Neural cell (in vitro differentiated cells): ENCODE measurements around the gene DNAJC5. TPM values are rescaled to one million over a fixed set of nuclear protein-coding genes. Genes with fewer than 3 reads are reported as not detected.

ENCODE experiments used
- H2AFZ ChIP-seq: fragments of 200-600, 300-800 bp; sonication (generic), shearing (Covaris generic); 2 replicates; pipeline ENCODE4 v1.6.0; 2014; ENCODE audit warnings: low read depth, mild to moderate bottlenecking, antibody characterized with exemption, low read length, moderate library complexity
- H3F3A ChIP-seq: fragments of 200-600 bp; shearing (Covaris generic); 2 replicates; pipeline ENCODE4 v1.6.1; 2016; ENCODE audit warnings: mild to moderate bottlenecking, moderate library complexity, mixed read lengths, antibody characterized with exemption, low read length; ENCODE audit not compliant: insufficient read depth, poor library complexity, severe bottlenecking
- H3K27ac ChIP-seq: fragments of 200-600, 300-800 bp; sonication (generic), shearing (Covaris generic); 2 replicates; pipeline ENCODE4 v1.5.1; 2014; ENCODE audit warnings: mild to moderate bottlenecking, low read length, moderate library complexity
- H3K27me3 ChIP-seq: fragments of 300-800, 200-600 bp; sonication (generic), shearing (Covaris generic); 2 replicates; pipeline ENCODE4 v1.6.0; 2014; ENCODE audit warnings: mild to moderate bottlenecking, low read depth, low read length, moderate library complexity; ENCODE audit not compliant: insufficient read depth
- H3K36me3 ChIP-seq: fragments of 300-800, 200-600 bp; sonication (generic), shearing (Covaris generic); 2 replicates; pipeline ENCODE4 v1.5.1; 2014; ENCODE audit warnings: mild to moderate bottlenecking, antibody characterized with exemption, low read length, moderate library complexity; ENCODE audit not compliant: insufficient read depth
- H3K4me2 ChIP-seq: fragments of 300-800, 200-600 bp; sonication (generic), shearing (Covaris generic); 2 replicates; pipeline ENCODE4 v1.6.0; 2014; ENCODE audit warnings: mild to moderate bottlenecking, low read length
- H3K4me3 ChIP-seq: fragments of 300-800, 200-600 bp; sonication (generic), shearing (Covaris generic); 2 replicates; pipeline ENCODE4 v1.5.1; 2014; ENCODE audit warnings: mild to moderate bottlenecking, low read length, moderate library complexity
- H3K79me2 ChIP-seq: fragments of 200-600 bp; shearing (Covaris generic); replicated peaks from 2 replicates; pipeline ENCODE4 v1.6.0; 2014; ENCODE audit warnings: mild to moderate bottlenecking, low read length, moderate library complexity; ENCODE audit not compliant: insufficient read depth
- H3K9ac ChIP-seq: fragments of 300-800, 200-600 bp; sonication (generic), shearing (Covaris generic); 2 replicates; pipeline ENCODE4 v1.6.1; 2016; ENCODE audit warnings: mild to moderate bottlenecking, low read length, mixed read lengths
- H3K9me2 ChIP-seq: fragments of 200-600 bp; shearing (Covaris generic); 2 replicates; pipeline ENCODE4 v1.6.1; 2016; ENCODE audit warnings: mild to moderate bottlenecking, low read length, mixed read lengths; ENCODE audit not compliant: insufficient read depth
- H3K9me3 ChIP-seq: fragments of 200-600, 300-800 bp; sonication (generic), shearing (Covaris generic); 2 replicates; pipeline ENCODE4 v1.6.1; 2016; ENCODE audit warnings: mild to moderate bottlenecking, mixed run types, low read length, moderate library complexity, mixed read lengths
- H4K20me1 ChIP-seq: fragments of 200-600 bp; shearing (Covaris generic); 2 replicates; pipeline ENCODE4 v1.6.1; 2016; ENCODE audit warnings: mild to moderate bottlenecking, mixed run types; ENCODE audit not compliant: insufficient read depth
- EP300 ChIP-seq: fragments of 450-650 bp; conservative IDR thresholded peaks from 2 replicates; pipeline ENCODE4 v1.6.1; 2014; ENCODE audit warnings: antibody characterized with exemption, mild to moderate bottlenecking, moderate library complexity; ENCODE audit not compliant: poor library complexity, severe bottlenecking
- EZH2 ChIP-seq: fragments of 200-600, 300-800 bp; shearing (Covaris generic), sonication (generic); IDR thresholded peaks from 2 replicates; pipeline ENCODE4 v1.6.1; 2014; ENCODE audit warnings: antibody characterized with exemption, low read length, borderline replicate concordance, mild to moderate bottlenecking; ENCODE audit not compliant: insufficient read depth, poor library complexity, severe bottlenecking
- MXI1 ChIP-seq: fragments of 450-650 bp; conservative IDR thresholded peaks from 2 replicates; pipeline ENCODE4 v1.6.1; 2014; ENCODE audit warnings: antibody characterized with exemption, mild to moderate bottlenecking; ENCODE audit not compliant: poor library complexity, severe bottlenecking
- POLR2AphosphoS5 ChIP-seq: IDR thresholded peaks from 2 replicates; pipeline ENCODE4 v1.6.1; 2012
- RAD21 ChIP-seq: fragments of 450-650 bp; conservative IDR thresholded peaks from 2 replicates; pipeline ENCODE4 v1.6.1; 2014; ENCODE audit warnings: antibody characterized with exemption, mild to moderate bottlenecking, moderate library complexity
- SMC3 ChIP-seq: fragments of 450-650 bp; conservative IDR thresholded peaks from 2 replicates; pipeline ENCODE4 v1.6.1; 2014; ENCODE audit warnings: antibody characterized with exemption, mild to moderate bottlenecking, moderate library complexity; ENCODE audit not compliant: poor library complexity
- TAF1 ChIP-seq: IDR thresholded peaks from 2 replicates; pipeline ENCODE4 v1.6.1; 2012; ENCODE audit warnings: low read depth
- polyA plus RNA-seq: library from polyadenylated mRNA; depleted of rRNA; stranded (reverse); fragments of >200 nt; gene quantifications from 2 replicates; pipeline ENCODE4 v1.2.3, GENCODE V29; 2014
- TF ChIP-seq, protein P1 (sequence below): fragments of 450-650 bp; IDR thresholded peaks from 2 replicates; pipeline ENCODE4 v1.5.1; 2014; ENCODE audit warnings: antibody characterized with exemption, mild to moderate bottlenecking, moderate library complexity; ENCODE audit not compliant: poor library complexity, severe bottlenecking
- TF ChIP-seq, protein P2 (sequence below): IDR thresholded peaks from 2 replicates; pipeline ENCODE4 v1.6.1; 2012; ENCODE audit warnings: borderline replicate concordance

Gene DNAJC5
- polyA plus RNA-seq, 1 donor from 2014 or later, result 82.8 TPM

DNA sequence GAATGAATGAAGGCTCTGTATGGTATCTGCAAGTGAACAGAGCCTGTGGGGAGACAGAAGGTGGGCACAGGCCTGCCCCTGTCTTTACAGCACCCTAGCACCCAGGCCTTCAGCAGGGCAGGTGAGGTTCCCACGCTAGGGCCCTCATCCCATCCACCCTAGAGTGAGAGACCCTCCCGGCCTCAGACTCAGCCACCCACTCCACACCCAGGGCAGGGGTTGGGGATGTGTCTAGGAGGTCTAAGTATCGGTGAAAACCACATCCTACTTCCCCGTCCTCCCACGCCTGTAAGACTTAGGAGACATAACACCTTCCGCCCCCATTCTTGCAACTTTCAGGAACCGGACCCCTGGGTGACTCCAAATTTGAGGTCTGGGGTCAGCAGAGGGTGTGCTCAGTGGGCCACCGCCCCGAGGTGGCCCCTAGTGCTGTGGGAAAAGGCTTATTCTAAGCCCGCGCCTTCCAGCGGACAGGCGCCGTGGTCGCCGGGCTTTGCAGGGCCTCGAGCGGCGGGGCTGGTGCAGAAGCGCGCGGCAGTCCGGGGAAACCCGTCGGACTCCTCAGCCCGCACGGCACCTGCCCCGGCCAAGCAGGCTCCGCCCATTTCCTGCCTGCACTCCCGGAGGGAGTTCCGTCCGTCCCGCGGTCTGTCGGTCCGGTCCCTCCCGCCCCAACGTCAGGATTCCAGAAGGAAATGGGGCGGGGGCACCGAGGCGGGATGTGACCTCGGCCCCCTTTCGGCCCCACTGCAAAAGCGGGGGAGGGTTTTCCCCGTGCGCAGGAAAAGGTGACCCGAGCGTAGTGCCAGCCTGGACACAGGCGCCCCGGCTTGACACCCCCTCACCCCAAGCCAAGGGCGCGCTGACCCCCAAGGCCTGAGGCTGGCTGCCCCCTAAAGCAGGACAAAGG, 83.6 kb downstream of the DNAJC5 start:
- H3K9ac ChIP-seq, result peak overlapping the region; percentile 84
- no peak for TF ChIP-seq RAD21
- TF ChIP-seq TAF1, result no peak
- no peak for TF ChIP-seq POLR2AphosphoS5
- TF ChIP-seq MXI1, result peak; percentile 15
- H3K27ac ChIP-seq, result peak overlapping the region; percentile 54
- no peaks in the 10 kb centered on the region for H3K27me3 ChIP-seq
- H3K79me2 ChIP-seq, result peaks cover 19% of the 10 kb centered on the region
- peak overlapping the region; percentile 96 for H3K4me3 ChIP-seq
- no peaks in the 10 kb centered on the region for H3K36me3 ChIP-seq
- H3K9me2 ChIP-seq, result no peaks in the 10 kb centered on the region
- H3K9me3 ChIP-seq, result no peaks in the 10 kb centered on the region
- no peaks in the 10 kb centered on the region for H3F3A ChIP-seq
- H4K20me1 ChIP-seq, result no peaks in the 10 kb centered on the region
- peak overlapping the region; percentile 65 for H3K4me2 ChIP-seq
- H2AFZ ChIP-seq, result peak overlapping the region; percentile 69

DNA sequence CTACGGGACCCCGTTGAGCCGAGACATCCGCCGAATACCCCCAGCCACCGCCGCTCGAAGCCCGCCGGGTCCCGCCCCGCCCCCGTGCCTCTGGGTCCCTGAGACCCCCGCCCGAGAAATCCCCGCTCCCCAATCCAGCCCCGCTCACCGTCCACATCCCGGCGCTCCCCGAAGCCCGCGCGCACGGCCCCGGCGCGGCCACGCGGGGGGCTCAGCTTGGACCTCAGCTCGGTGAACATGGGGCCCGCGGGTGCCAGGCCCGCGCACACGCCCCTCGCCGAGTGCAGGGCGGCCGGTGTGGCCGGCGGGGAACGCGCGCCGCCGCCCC, 84.3 kb downstream of the DNAJC5 start:
- Histone ChIP-seq H3F3A (no peaks in the 10 kb centered on the region), H4K20me1 (no peaks in the 10 kb centered on the region), H3K9me2 (no peaks in the 10 kb centered on the region), H3K36me3 (no peaks in the 10 kb centered on the region), H3K4me3 (peak overlapping the region; percentile 96), H3K9me3 (no peaks in the 10 kb centered on the region), H3K79me2 (peaks cover 19% of the 10 kb centered on the region), H3K9ac (peak overlapping the region; percentile 84), H3K4me2 (peak overlapping the region; percentile 65), H3K27ac (peak overlapping the region; percentile 54), H3K27me3 (no peaks in the 10 kb centered on the region), H2AFZ (peak overlapping the region; percentile 69)
- no peak for TF ChIP-seq POLR2AphosphoS5
- TF ChIP-seq, protein P1, sequence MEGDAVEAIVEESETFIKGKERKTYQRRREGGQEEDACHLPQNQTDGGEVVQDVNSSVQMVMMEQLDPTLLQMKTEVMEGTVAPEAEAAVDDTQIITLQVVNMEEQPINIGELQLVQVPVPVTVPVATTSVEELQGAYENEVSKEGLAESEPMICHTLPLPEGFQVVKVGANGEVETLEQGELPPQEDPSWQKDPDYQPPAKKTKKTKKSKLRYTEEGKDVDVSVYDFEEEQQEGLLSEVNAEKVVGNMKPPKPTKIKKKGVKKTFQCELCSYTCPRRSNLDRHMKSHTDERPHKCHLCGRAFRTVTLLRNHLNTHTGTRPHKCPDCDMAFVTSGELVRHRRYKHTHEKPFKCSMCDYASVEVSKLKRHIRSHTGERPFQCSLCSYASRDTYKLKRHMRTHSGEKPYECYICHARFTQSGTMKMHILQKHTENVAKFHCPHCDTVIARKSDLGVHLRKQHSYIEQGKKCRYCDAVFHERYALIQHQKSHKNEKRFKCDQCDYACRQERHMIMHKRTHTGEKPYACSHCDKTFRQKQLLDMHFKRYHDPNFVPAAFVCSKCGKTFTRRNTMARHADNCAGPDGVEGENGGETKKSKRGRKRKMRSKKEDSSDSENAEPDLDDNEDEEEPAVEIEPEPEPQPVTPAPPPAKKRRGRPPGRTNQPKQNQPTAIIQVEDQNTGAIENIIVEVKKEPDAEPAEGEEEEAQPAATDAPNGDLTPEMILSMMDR, result no peak
- no peak for TF ChIP-seq TAF1
- no peak for TF ChIP-seq RAD21
- TF ChIP-seq EZH2, result no peak
- no peak for TF ChIP-seq MXI1
- TF ChIP-seq EP300, result no peak
- TF ChIP-seq, protein P2, sequence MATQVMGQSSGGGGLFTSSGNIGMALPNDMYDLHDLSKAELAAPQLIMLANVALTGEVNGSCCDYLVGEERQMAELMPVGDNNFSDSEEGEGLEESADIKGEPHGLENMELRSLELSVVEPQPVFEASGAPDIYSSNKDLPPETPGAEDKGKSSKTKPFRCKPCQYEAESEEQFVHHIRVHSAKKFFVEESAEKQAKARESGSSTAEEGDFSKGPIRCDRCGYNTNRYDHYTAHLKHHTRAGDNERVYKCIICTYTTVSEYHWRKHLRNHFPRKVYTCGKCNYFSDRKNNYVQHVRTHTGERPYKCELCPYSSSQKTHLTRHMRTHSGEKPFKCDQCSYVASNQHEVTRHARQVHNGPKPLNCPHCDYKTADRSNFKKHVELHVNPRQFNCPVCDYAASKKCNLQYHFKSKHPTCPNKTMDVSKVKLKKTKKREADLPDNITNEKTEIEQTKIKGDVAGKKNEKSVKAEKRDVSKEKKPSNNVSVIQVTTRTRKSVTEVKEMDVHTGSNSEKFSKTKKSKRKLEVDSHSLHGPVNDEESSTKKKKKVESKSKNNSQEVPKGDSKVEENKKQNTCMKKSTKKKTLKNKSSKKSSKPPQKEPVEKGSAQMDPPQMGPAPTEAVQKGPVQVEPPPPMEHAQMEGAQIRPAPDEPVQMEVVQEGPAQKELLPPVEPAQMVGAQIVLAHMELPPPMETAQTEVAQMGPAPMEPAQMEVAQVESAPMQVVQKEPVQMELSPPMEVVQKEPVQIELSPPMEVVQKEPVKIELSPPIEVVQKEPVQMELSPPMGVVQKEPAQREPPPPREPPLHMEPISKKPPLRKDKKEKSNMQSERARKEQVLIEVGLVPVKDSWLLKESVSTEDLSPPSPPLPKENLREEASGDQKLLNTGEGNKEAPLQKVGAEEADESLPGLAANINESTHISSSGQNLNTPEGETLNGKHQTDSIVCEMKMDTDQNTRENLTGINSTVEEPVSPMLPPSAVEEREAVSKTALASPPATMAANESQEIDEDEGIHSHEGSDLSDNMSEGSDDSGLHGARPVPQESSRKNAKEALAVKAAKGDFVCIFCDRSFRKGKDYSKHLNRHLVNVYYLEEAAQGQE, result no peak
- TF ChIP-seq SMC3, result no peak
